ENCODE data around the gene CDNF. TPM values are rescaled to one million over a fixed set of nuclear protein-coding genes. Genes with fewer than 3 reads are reported as not detected.

CDNF gene
- polyA plus RNA-seq, 1 donor (not counting 4 experiments of a cell fraction or from before 2014, with no cell fraction given), result 1.4 TPM

GRCh38 chr10:14782691-14783363 lies 55.0 kb downstream of the CDNF start:
- H3K4me1 ChIP-seq (ENCODE audit: control insufficient read depth, extremely low read depth, insufficient read depth, low read length), result peaks cover 12% of the 10 kb centered on the region
- dilution Hi-C loops (cut with MboI; ENCODE audit: extremely low pct_ligation_motif_present, low sequenced_read_pairs), result no loop called here

DNA sequence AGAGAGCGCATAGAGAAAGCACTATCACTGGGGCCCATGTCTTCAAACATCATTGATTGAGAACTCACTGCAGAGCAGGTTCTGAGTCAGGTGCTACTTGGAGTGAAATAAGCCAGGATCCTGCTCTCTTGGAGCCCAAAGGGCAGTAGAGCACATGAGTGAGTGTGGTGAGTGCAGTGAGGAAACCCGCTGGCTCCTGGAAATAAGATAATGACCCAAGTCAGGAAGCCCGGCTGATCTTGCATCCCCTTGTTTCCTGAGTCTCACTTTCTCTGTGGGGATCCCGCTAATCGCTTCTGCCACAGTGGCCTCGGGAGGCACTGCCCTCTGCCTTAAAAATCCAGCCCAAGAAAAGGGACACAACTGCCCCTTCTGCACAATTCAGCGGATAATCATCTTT lies 56.1 kb downstream of the CDNF start:
- no peak overlapping the region for H3K4me2 ChIP-seq (ENCODE audit: control insufficient read depth, extremely low read depth, insufficient read depth, low read depth, low read length)

More at GRCh38 chr10:14782691-14783363, 55.0 kb downstream of the CDNF start:
- TF ChIP-seq EZH2 (IDR thresholded peaks at IDR 0.05; ENCODE audit: low read length) (no peak), CTCF (optimal IDR thresholded peaks at IDR 0.05 in 1 of 3, IDR thresholded peaks at IDR 0.05 in 1 of 3, conservative IDR thresholded peaks at IDR 0.05 in 1 of 3; ENCODE audit: extremely low read depth in 1 of 3, insufficient read depth in 2 of 3, low read length in 3 of 3) (no peak)
- Histone ChIP-seq H3K4me3 (ENCODE audit: control insufficient read depth in 2 of 3, extremely low read depth in 1 of 3, insufficient read depth in 2 of 3, low read depth in 1 of 3, low read length in 3 of 3) (no peak overlapping the region), H3K79me2 (ENCODE audit: control insufficient read depth, insufficient read depth, low read length) (no peaks in the 10 kb centered on the region), H3K36me3 (ENCODE audit: control insufficient read depth in 2 of 2, extremely low read depth in 1 of 2, insufficient read depth in 2 of 2, low read length in 2 of 2) (no peaks in the 10 kb centered on the region), H3K27ac (ENCODE audit: control insufficient read depth, insufficient read depth, low read length) (no peak overlapping the region), H3K27me3 (ENCODE audit: control insufficient read depth, extremely low read depth, insufficient read depth, low read length) (no peaks in the 10 kb centered on the region), H4K20me1 (ENCODE audit: control insufficient read depth, extremely low read depth, insufficient read depth, low read length) (no peaks in the 10 kb centered on the region), H3K9me1 (ENCODE audit: control insufficient read depth, extremely low read depth, insufficient read depth, low read length) (no peaks in the 10 kb centered on the region), H3K4me2 (ENCODE audit: control insufficient read depth, extremely low read depth, insufficient read depth, low read depth, low read length) (peak overlapping the region; percentile 3), H3K9me3 (ENCODE audit: control insufficient read depth, low read depth, low read length) (peaks cover 3% of the 10 kb centered on the region), H2AFZ (ENCODE audit: control insufficient read depth, low read length) (no peak overlapping the region), H3K9ac (ENCODE audit: control insufficient read depth, extremely low read depth, insufficient read depth, low read length) (no peak overlapping the region)
- FAIRE-seq (peak; percentile 48), DNase-seq (ENCODE audit: low read depth, low spot score) (peak; percentile 11)

More for the DNA sequence above, 56.1 kb downstream of the CDNF start:
- TF ChIP-seq CTCF (optimal IDR thresholded peaks at IDR 0.05 in 1 of 3, IDR thresholded peaks at IDR 0.05 in 1 of 3, conservative IDR thresholded peaks at IDR 0.05 in 1 of 3; ENCODE audit: extremely low read depth in 1 of 3, insufficient read depth in 2 of 3, low read length in 3 of 3) (no peak), EZH2 (IDR thresholded peaks at IDR 0.05; ENCODE audit: low read length) (no peak)
- H2AFZ ChIP-seq (ENCODE audit: control insufficient read depth, low read length), result no peak overlapping the region
- H3K36me3 ChIP-seq (ENCODE audit: control insufficient read depth in 2 of 2, extremely low read depth in 1 of 2, insufficient read depth in 2 of 2, low read length in 2 of 2), result no peaks in the 10 kb centered on the region
- dilution Hi-C loops (cut with MboI; ENCODE audit: extremely low pct_ligation_motif_present, low sequenced_read_pairs), result no loop called here
- no peak overlapping the region for H3K9ac ChIP-seq (ENCODE audit: control insufficient read depth, extremely low read depth, insufficient read depth, low read length)
- H3K9me3 ChIP-seq (ENCODE audit: control insufficient read depth, low read depth, low read length), result peaks cover 3% of the 10 kb centered on the region
- H4K20me1 ChIP-seq (ENCODE audit: control insufficient read depth, extremely low read depth, insufficient read depth, low read length), result no peaks in the 10 kb centered on the region
- no peak overlapping the region for H3K4me3 ChIP-seq (ENCODE audit: control insufficient read depth in 2 of 3, extremely low read depth in 1 of 3, insufficient read depth in 2 of 3, low read depth in 1 of 3, low read length in 3 of 3)
- DNase-seq (ENCODE audit: low read depth, low spot score) (no peak), FAIRE-seq (no peak)
- H3K9me1 ChIP-seq (ENCODE audit: control insufficient read depth, extremely low read depth, insufficient read depth, low read length), result no peaks in the 10 kb centered on the region
- H3K4me1 ChIP-seq (ENCODE audit: control insufficient read depth, extremely low read depth, insufficient read depth, low read length), result peaks cover 9% of the 10 kb centered on the region
- no peaks in the 10 kb centered on the region for H3K79me2 ChIP-seq (ENCODE audit: control insufficient read depth, insufficient read depth, low read length)
- no peak overlapping the region for H3K27ac ChIP-seq (ENCODE audit: control insufficient read depth, insufficient read depth, low read length)
- H3K27me3 ChIP-seq (ENCODE audit: control insufficient read depth, extremely low read depth, insufficient read depth, low read length), result no peaks in the 10 kb centered on the region
